OCI-LY3 (cell line): ENCODE data around the gene GMFB.
"Not testable (repeated sequence)": the region's sequence is repeated elsewhere in the genome, so short reads cannot be mapped to it uniquely, and the experiment has no call there.

Source experiments
- H2AFZ ChIP-seq: fragments of 200-600, 300-600 bp; shearing (Covaris generic); 2 replicates; pipeline ENCODE4 v1.6.0; 2014; ENCODE audit warnings: antibody characterized with exemption, low read depth, low read length
- H3K27ac ChIP-seq: fragments of 200-600, 300-600 bp; sonication (generic); 2 replicates; pipeline ENCODE4 v1.5.1; 2014; ENCODE audit warnings: mild to moderate bottlenecking, low read length, moderate library complexity, mixed read lengths
- H3K27me3 ChIP-seq: fragments of 200-600, 300-600 bp; sonication (generic); 2 replicates; pipeline ENCODE4 v1.6.1; 2014; ENCODE audit warnings: low read depth, low read length, mixed read lengths
- H3K36me3 ChIP-seq: fragments of 200-600, 300-600 bp; sonication (generic); replicated peaks from 2 replicates; pipeline ENCODE3; 2014; ENCODE audit warnings: low read depth, low read length, mixed read lengths
- H3K4me1 ChIP-seq: fragments of 300-600, 200-600 bp; sonication (generic); 2 replicates; pipeline ENCODE4 v1.6.1; 2014; ENCODE audit warnings: low read length, mixed read lengths
- H3K4me2 ChIP-seq: fragments of 200-600, 300-600 bp; sonication (generic); 2 replicates; pipeline ENCODE4 v1.6.1; 2014; ENCODE audit warnings: low read length, mixed read lengths
- H3K4me3 ChIP-seq: fragments of 300-600, 200-600 bp; sonication (generic); 2 replicates; pipeline ENCODE4 v1.5.1; 2014; ENCODE audit warnings: antibody characterized with exemption, mild to moderate bottlenecking, low read length, moderate library complexity
- H3K79me2 ChIP-seq: fragments of 300-600, 200-600 bp; shearing (Covaris generic); 2 replicates; pipeline ENCODE4 v1.6.1; 2014; ENCODE audit warnings: mild to moderate bottlenecking, low read length, mixed read lengths
- H3K9ac ChIP-seq: fragments of 300-600, 200-600 bp; shearing (Covaris generic); 2 replicates; pipeline ENCODE4 v1.6.0; 2014; ENCODE audit warnings: mild to moderate bottlenecking, low read length, moderate library complexity
- H3K9me3 ChIP-seq: fragments of 200-600, 300-600 bp; shearing (Covaris generic); 2 replicates; pipeline ENCODE4 v1.6.1; 2014; ENCODE audit warnings: low read length, mixed read lengths; ENCODE audit not compliant: insufficient read depth
- H4K20me1 ChIP-seq: fragments of 200-600, 300-600 bp; sonication (generic); 2 replicates; pipeline ENCODE4 v1.6.1; 2016; ENCODE audit warnings: low read length, mixed read lengths; ENCODE audit not compliant: insufficient read depth
- CTCF ChIP-seq: fragments of 200-600, 300-600 bp; sonication (generic); IDR thresholded peaks from 2 replicates; pipeline ENCODE4 v1.5.1; 2014; ENCODE audit warnings: antibody characterized with exemption, low read length, low read depth
- EZH2phosphoT487 ChIP-seq: fragments of 200-600 bp; shearing (Covaris generic); IDR thresholded peaks from 2 replicates; pipeline ENCODE4 v1.6.1; 2018; ENCODE audit warnings: antibody characterized with exemption, mixed run types, low read depth

GMFB gene

DNA sequence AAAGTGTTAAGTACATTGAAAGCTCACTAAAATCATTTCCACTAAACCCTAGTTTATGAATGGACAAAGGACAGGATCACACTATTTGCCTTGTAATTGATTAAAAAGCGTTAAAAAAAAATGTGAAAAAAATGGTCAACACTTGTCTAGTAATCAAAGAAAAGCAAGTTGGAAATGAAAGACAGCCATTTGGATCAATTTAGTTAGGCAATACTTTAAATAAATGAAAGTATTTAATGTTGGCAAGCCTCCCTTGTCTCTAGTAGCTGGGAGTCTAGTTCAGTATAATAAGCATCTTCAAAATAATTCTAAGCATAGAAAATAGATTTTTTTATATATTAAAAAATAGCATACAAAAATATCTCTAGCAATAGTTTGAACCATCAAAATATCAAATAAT, 33.4 kb downstream of the GMFB start:
- TF ChIP-seq EZH2phosphoT487 (no peak), CTCF (no peak)
- Histone ChIP-seq H3K9ac (no peak overlapping the region), H3K36me3 (no peaks in the 10 kb centered on the region), H3K4me1 (peaks cover 9% of the 10 kb centered on the region), H3K4me2 (no peak overlapping the region), H3K4me3 (no peak overlapping the region), H3K79me2 (no peaks in the 10 kb centered on the region), H3K9me3 (no peaks in the 10 kb centered on the region), H3K27ac (no peak overlapping the region), H3K27me3 (no peaks in the 10 kb centered on the region), H4K20me1 (no peaks in the 10 kb centered on the region), H2AFZ (no peak overlapping the region)

- not testable (repeated sequence) for H3K27ac ChIP-seq, H4K20me1 ChIP-seq, H3K27me3 ChIP-seq, H3K4me3 ChIP-seq, H3K9ac ChIP-seq, H2AFZ ChIP-seq, H3K9me3 ChIP-seq, H3K36me3 ChIP-seq, H3K79me2 ChIP-seq, H3K4me2 ChIP-seq
- peaks cover 16% of the 10 kb centered on the region for H3K4me1 ChIP-seq
These were observed 34.8 kb downstream of the GMFB start for GRCh38 chr14:54453990-54454389.

GRCh38 chr14:54453252-54453651, 35.5 kb downstream of the GMFB start:
- H3K4me1 ChIP-seq, result peaks cover 16% of the 10 kb centered on the region
- H3K9ac ChIP-seq, result no peak overlapping the region
- no peak overlapping the region for H3K27ac ChIP-seq
- no peak overlapping the region for H3K4me2 ChIP-seq
- TF ChIP-seq EZH2phosphoT487 (no peak), CTCF (no peak)
- H2AFZ ChIP-seq, result no peak overlapping the region
- no peaks in the 10 kb centered on the region for H4K20me1 ChIP-seq
- H3K9me3 ChIP-seq, result no peaks in the 10 kb centered on the region; the same call in 1 of the 2 replicates
- H3K79me2 ChIP-seq, result no peaks in the 10 kb centered on the region
- H3K36me3 ChIP-seq, result no peaks in the 10 kb centered on the region
- no peak overlapping the region for H3K4me3 ChIP-seq
- H3K27me3 ChIP-seq, result no peaks in the 10 kb centered on the region

GRCh38 chr14:54451961-54452360, 36.8 kb downstream of the GMFB start:
- no peaks in the 10 kb centered on the region for H4K20me1 ChIP-seq
- no peaks in the 10 kb centered on the region; the same call in 1 of the 2 replicates for H3K9me3 ChIP-seq
- H3K36me3 ChIP-seq, result no peaks in the 10 kb centered on the region
- H3K4me2 ChIP-seq, result no peak overlapping the region
- TF ChIP-seq CTCF, result no peak
- TF ChIP-seq EZH2phosphoT487, result no peak
- no peaks in the 10 kb centered on the region for H3K27me3 ChIP-seq
- H3K4me3 ChIP-seq, result no peak overlapping the region
- no peaks in the 10 kb centered on the region for H3K79me2 ChIP-seq
- H2AFZ ChIP-seq, result no peak overlapping the region
- no peak overlapping the region for H3K27ac ChIP-seq
- H3K9ac ChIP-seq, result no peak overlapping the region
- H3K4me1 ChIP-seq, result peaks cover 16% of the 10 kb centered on the region

DNA sequence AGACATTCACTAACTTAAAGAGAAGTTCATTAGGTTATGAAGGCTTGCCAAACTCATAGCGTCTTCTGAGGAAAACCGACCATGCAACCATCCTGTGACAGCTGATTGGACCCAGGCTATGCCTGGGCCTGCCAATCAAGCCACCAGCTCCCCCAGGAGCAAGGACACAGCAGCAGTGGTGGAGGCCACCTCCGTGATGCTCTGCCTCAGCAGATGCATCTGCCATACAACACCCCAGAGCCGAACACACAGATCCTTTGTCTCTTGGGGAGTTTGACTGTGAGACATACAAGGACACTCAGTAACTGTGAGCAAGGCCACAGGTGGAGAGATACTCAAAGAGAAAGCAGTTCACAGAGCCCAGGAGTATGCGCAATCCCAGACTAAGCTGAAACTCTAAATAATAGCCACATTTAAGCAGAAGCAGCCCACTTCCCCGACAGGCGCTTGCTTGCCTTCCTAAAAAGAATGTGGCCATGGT, 37.6 kb downstream of the GMFB start:
- H3K4me2 ChIP-seq, result peak overlapping the region; percentile 42; the same call in 1 of the 2 replicates
- peak overlapping the region; percentile 14; the same call in 1 of the 2 replicates for H3K4me3 ChIP-seq
- peaks cover 16% of the 10 kb centered on the region for H3K4me1 ChIP-seq
- no peak overlapping the region for H2AFZ ChIP-seq
- no peak overlapping the region for H3K9ac ChIP-seq
- H3K9me3 ChIP-seq, result no peaks in the 10 kb centered on the region; the same call in 1 of the 2 replicates
- H3K27me3 ChIP-seq, result peaks cover 5% of the 10 kb centered on the region; the same call in 1 of the 2 replicates
- H3K79me2 ChIP-seq, result no peaks in the 10 kb centered on the region
- TF ChIP-seq EZH2phosphoT487, result no peak
- no peak for TF ChIP-seq CTCF
- no peaks in the 10 kb centered on the region for H3K36me3 ChIP-seq
- peak overlapping the region; percentile 53 for H3K27ac ChIP-seq
- no peaks in the 10 kb centered on the region for H4K20me1 ChIP-seq
